GM06990 (cell line): ENCODE data around the gene GCN1.

Experiments
- DNase-seq: peaks from one replicate; pipeline ENCODE4 v3.0.0-alpha.2; 2011; ENCODE audit not compliant: insufficient read length; ENCODE audit errors: extremely low read depth
- H3K27me3 ChIP-seq: replicated peaks from 2 replicates; pipeline ENCODE4 v1.6.0; 2011; ENCODE audit warnings: low read length; ENCODE audit not compliant: control insufficient read depth, insufficient read depth
- H3K36me3 ChIP-seq: 2 replicates; pipeline ENCODE4 v1.5.1; 2011; ENCODE audit warnings: low read length; ENCODE audit not compliant: control insufficient read depth, insufficient read depth
- H3K4me3 ChIP-seq: replicated peaks from 2 replicates; pipeline ENCODE4 v1.5.1; 2011; ENCODE audit warnings: low read depth, mild to moderate bottlenecking, control low read depth, low read length
- CTCF ChIP-seq: IDR thresholded peaks from 2 replicates; pipeline ENCODE4 v1.5.1; 2011; ENCODE audit warnings: low read length, control low read depth, mild to moderate bottlenecking, inconsistent platforms; ENCODE audit not compliant: insufficient read depth, poor library complexity, severe bottlenecking

The GCN1 gene

DNA sequence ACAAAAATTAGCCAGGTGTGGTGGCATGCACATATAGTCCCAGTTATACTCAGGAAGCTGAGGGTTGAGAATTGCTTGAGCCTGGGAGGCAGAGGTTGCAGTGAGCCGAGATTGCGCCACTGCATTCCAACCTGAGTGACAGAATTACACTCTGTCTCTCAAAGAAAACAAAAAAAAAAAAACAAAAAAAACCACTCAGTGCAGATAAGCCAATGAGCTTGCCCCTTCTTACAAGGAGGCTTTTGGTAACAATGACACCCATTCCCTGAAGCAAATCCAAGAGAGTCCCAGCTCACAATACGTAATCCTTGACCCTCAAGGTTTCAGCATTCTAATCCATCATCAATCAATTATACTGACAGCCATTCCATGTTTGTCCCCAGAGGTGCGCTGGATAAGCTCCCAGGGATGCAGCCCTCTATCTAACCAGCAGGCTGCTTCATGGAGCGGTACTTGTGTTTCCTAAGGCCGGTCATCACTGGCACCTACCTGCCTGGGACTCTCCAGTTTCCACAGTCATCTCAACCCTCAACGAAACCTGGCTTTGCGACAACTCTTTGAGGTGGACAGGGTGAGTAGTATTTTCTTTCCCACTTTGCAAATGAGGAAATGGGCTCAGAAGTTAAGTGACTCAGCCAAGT, 12.4 kb downstream of the GCN1 start:
- H3K36me3 ChIP-seq, result peaks cover 42% of the 10 kb centered on the region
- no peak for TF ChIP-seq CTCF
- no peaks in the 10 kb centered on the region for H3K27me3 ChIP-seq
- no peak overlapping the region for H3K4me3 ChIP-seq
- DNase-seq, result no peak

- Histone ChIP-seq H3K27me3 (no peaks in the 10 kb centered on the region), H3K4me3 (no peak overlapping the region), H3K36me3 (peaks cover 37% of the 10 kb centered on the region)
- DNase-seq, result no peak
- TF ChIP-seq CTCF, result no peak
Observed at GRCh38 chr12:120180975-120181374, 13.5 kb downstream of the GCN1 start.

DNA sequence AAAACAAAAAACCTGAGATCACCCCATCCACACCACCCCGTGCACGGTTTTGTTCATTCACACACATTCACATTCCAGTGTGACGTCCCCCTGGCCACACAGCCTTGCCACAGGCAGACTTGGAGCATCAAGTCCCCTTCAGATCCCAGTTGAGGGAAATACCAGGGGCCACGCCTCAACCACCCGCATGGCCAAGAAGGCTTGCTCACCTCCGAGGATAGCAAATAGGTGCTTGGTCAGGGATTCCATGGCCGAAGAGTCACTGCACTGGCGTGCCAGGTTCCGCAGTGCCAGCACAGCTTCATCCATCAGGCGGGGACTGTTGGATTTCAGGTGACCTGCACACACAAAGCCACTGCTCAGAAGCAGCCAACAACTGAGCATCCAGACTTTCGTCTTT, 19.0 kb downstream of the GCN1 start:
- no peak for DNase-seq
- no peak for TF ChIP-seq CTCF
- Histone ChIP-seq H3K4me3 (no peak overlapping the region), H3K36me3 (peaks cover 36% of the 10 kb centered on the region), H3K27me3 (no peaks in the 10 kb centered on the region)

- Histone ChIP-seq H3K4me3 (no peak overlapping the region), H3K36me3 (peaks cover 37% of the 10 kb centered on the region), H3K27me3 (no peaks in the 10 kb centered on the region)
- no peak for TF ChIP-seq CTCF
- no peak for DNase-seq
Observed at GRCh38 chr12:120175062-120175461, 19.5 kb downstream of the GCN1 start.

DNA sequence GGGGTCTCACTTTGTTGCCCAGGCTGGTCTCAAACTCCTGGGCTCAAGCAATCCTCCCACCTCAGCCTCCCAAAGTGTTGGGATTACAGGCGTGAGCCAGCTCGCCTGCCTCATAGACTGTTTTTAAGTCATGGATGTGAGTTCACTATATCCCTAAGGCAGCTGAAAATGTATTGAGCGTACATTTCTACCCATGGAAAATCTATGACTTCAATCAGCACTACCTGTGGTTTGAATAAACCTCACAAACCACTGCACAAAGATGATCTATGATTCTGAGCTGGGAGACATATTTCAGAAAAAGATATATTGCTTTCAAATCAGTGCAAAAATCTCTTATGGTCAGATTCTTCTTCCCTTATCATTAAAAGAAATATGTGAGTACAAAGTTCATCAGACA, 22.5 kb downstream of the GCN1 start:
- no peaks in the 10 kb centered on the region for H3K27me3 ChIP-seq
- no peak overlapping the region for H3K4me3 ChIP-seq
- DNase-seq, result no peak
- TF ChIP-seq CTCF, result no peak
- peaks cover 37% of the 10 kb centered on the region for H3K36me3 ChIP-seq

GRCh38 chr12:120170631-120171030, 23.9 kb downstream of the GCN1 start:
- Histone ChIP-seq H3K27me3 (no peaks in the 10 kb centered on the region), H3K4me3 (no peak overlapping the region), H3K36me3 (peaks cover 31% of the 10 kb centered on the region)
- no peak for TF ChIP-seq CTCF
- no peak for DNase-seq
